ENCODE results near the gene ARMH2. TPM values are rescaled to one million over a fixed set of nuclear protein-coding genes. Genes with fewer than 3 reads are reported as not detected.

The ARMH2 gene
- total RNA-seq (2021; ENCODE audit: unreplicated experiment): not detected
- not detected in 2 replicates for polyA plus RNA-seq (2012)
- not detected for Bru-seq, nascent RNA
- BruChase-seq, experiment 1, labeled RNA remaining after a 6-hour chase: not detected
- not detected for BruChase-seq, experiment 2, labeled RNA remaining after a 2-hour chase
- long read RNA-seq: 0 reads

DNA sequence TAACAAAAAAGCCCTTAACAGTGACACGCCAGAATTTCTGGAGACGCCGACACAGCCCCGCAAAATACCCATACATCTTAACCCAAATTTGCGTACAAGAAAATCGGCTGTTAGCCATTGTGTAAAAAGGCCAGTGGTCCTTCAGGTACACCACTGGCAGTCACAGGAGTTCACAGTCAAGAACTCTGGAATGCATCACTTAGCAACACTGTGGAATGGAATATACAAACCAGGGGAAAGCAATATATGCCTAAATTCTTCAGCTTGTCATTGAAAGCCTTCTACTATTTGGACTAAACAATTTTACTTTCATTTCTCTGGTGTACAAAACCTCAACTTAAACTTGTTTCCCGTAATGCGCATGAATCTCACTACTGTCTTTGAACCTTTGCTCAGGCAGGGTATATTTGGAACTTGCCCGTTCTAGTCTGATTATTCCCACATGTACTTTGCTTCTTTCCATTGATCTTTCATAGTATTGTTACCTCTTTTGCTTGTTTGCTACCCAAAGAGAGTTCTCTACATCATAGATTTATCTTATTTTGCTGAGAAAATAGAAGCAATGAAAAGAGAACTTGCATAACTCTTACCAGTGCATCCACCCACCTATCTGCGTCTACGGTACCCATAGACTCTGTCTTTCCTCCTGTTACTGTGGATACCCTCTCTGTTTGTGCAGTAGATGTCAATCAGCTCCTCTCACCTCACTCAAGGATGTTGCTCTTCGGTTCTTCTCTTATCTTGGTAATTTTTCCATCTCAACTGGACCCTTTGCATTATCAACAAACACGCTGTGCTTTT lies at the start of gene ARMH2:
ARMH2 (minus strand) TSS at position 178 of the 801 bp plus-strand sequence; CDS start at position 118, 60 bp downstream.
- DNase-seq (ENCODE audit: low read depth, low spot score): no peak
- no peak for TF ChIP-seq RAD21 (IDR thresholded peaks at IDR 0.05; ENCODE audit: low read depth)
- no peak for TF ChIP-seq JUND (IDR thresholded peaks at IDR 0.05)
- TF ChIP-seq CEBPB (IDR thresholded peaks at IDR 0.05; ENCODE audit: low read depth): no peak
- no peak for TF ChIP-seq TCF7L2 (IDR thresholded peaks at IDR 0.05; ENCODE audit: borderline replicate concordance, extremely low read depth, insufficient read depth, insufficient read length)
- no peak for TF ChIP-seq CBX3 (IDR thresholded peaks at IDR 0.05; ENCODE audit: low read depth)
- no peak for TF ChIP-seq SIN3A (IDR thresholded peaks at IDR 0.05; ENCODE audit: low read depth)
- TF ChIP-seq YY1 (IDR thresholded peaks at IDR 0.05; ENCODE audit: extremely low read depth, insufficient replicate concordance, low read depth, low read length): no peak
- TF ChIP-seq, protein P1, sequence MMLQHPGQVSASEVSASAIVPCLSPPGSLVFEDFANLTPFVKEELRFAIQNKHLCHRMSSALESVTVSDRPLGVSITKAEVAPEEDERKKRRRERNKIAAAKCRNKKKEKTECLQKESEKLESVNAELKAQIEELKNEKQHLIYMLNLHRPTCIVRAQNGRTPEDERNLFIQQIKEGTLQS (IDR thresholded peaks at IDR 0.05): no peak
- TF ChIP-seq POLR2AphosphoS5 (IDR thresholded peaks at IDR 0.05; ENCODE audit: low read depth, low read length): no peak
- TF ChIP-seq EZH2phosphoT487 (IDR thresholded peaks at IDR 0.05; ENCODE audit: borderline replicate concordance): no peak
- TF ChIP-seq ZNF274 (IDR thresholded peaks at IDR 0.05; ENCODE audit: low read depth, low read length): no peak
- no peak for TF ChIP-seq SRF (IDR thresholded peaks at IDR 0.05; ENCODE audit: low read depth)
- no peak for TF ChIP-seq ELF1 (IDR thresholded peaks at IDR 0.05; ENCODE audit: borderline replicate concordance, low read depth)
- TF ChIP-seq, protein P2, sequence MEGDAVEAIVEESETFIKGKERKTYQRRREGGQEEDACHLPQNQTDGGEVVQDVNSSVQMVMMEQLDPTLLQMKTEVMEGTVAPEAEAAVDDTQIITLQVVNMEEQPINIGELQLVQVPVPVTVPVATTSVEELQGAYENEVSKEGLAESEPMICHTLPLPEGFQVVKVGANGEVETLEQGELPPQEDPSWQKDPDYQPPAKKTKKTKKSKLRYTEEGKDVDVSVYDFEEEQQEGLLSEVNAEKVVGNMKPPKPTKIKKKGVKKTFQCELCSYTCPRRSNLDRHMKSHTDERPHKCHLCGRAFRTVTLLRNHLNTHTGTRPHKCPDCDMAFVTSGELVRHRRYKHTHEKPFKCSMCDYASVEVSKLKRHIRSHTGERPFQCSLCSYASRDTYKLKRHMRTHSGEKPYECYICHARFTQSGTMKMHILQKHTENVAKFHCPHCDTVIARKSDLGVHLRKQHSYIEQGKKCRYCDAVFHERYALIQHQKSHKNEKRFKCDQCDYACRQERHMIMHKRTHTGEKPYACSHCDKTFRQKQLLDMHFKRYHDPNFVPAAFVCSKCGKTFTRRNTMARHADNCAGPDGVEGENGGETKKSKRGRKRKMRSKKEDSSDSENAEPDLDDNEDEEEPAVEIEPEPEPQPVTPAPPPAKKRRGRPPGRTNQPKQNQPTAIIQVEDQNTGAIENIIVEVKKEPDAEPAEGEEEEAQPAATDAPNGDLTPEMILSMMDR (IDR thresholded peaks at IDR 0.05 in 2 of 3, conservative IDR thresholded peaks at IDR 0.05 in 1 of 3; ENCODE audit: borderline replicate concordance in 1 of 3, insufficient read depth in 1 of 3, low read depth in 2 of 3, low read length in 2 of 3): no peak
- no peaks in the 10 kb centered on the region for H3K36me3 ChIP-seq (ENCODE audit: control insufficient read depth in 1 of 2, insufficient read depth in 2 of 2, low read length in 2 of 2)
- H3K9ac ChIP-seq (ENCODE audit: low read length): no peak within 1 kb of the TSS
- intact Hi-C loops (cut with micrococcal nuclease): no loop called here
- ChIA-PET CTCF (no interaction called here), RAD21 (ENCODE audit: low non-redundant PET in 1 of 2, low total read pairs in 2 of 2, uncharacterized antibody in 2 of 2, unreplicated experiment in 2 of 2) (no interaction called here), POLR2A (no interaction called here)
- no peak for ATAC-seq
- H2AFZ ChIP-seq (ENCODE audit: low read depth, low read length, poor library complexity, severe bottlenecking): no peak within 1 kb of the TSS
- H3K4me2 ChIP-seq (ENCODE audit: low read length): no peak within 1 kb of the TSS
- no peaks in the 10 kb centered on the region for H3K27me3 ChIP-seq (ENCODE audit: insufficient read depth, low read length)
- BruUV-seq (replicated peaks): no TSS peak
- no peaks in the 10 kb centered on the region for H3K9me3 ChIP-seq (ENCODE audit: control insufficient read depth in 1 of 2, insufficient read depth in 1 of 2, low read depth in 1 of 2, low read length in 2 of 2)
- no peaks in the 10 kb centered on the region for H4K20me1 ChIP-seq (ENCODE audit: insufficient read depth)
- peaks cover 3 to 22% of the 10 kb centered on the region in 2 experiments; a peak in 2 of 4 replicates for H3K4me1 ChIP-seq (ENCODE audit: control insufficient read depth in 1 of 2, insufficient read depth in 2 of 2, low read length in 2 of 2)
- H3K79me2 ChIP-seq (ENCODE audit: insufficient read depth, low read length): no peaks in the 10 kb centered on the region
- no peaks in the 10 kb centered on the region for H3K9me2 ChIP-seq (ENCODE audit: insufficient read depth)
- H3K27ac ChIP-seq (ENCODE audit: low read depth, low read length): no peak within 1 kb of the TSS
- no peak within 1 kb of the TSS for H3K4me3 ChIP-seq (replicated peaks in 1 of 2; ENCODE audit: low read depth in 1 of 2, low read length in 2 of 2)

All from HCT116 (cell line).